Measurements from ENCODE around the gene C1QA. TPM values are rescaled to one million over a fixed set of nuclear protein-coding genes. Genes with fewer than 3 reads are reported as not detected.
A peak's percentile ranks its signal among the peaks of the same experiment; 100 is the strongest.

The C1QA gene
- 50.6 TPM for total RNA-seq

GRCh38 chr1:22636353-22636752 is at the start of gene C1QA:
Gene C1QA (plus strand): TSS chr1:22636628. CDS start chr1:22637617, 989 bp downstream.
- Histone ChIP-seq H3K4me3 (ENCODE audit: low read length in 3 of 3) (peak within 1 kb of the TSS; percentile 22 to 43 (median 32)), H3K9ac (ENCODE audit: low read depth in 1 of 3, low read length in 3 of 3) (no peak within 1 kb of the TSS), H3K27me3 (ENCODE audit: control insufficient read depth in 3 of 3, insufficient read depth in 3 of 3, low read length in 3 of 3) (peaks cover 6 to 29% (median 14%) of the 10 kb centered on the region in 3 donors), H3K4me1 (ENCODE audit: control insufficient read depth in 3 of 3, insufficient read depth in 3 of 3, low read length in 3 of 3) (no peaks in the 10 kb centered on the region), H3K36me3 (ENCODE audit: control insufficient read depth in 3 of 3, insufficient read depth in 3 of 3, low read length in 3 of 3) (no peaks in the 10 kb centered on the region), H3K27ac (ENCODE audit: low read depth, low read length) (no peak within 1 kb of the TSS), H3K9me3 (ENCODE audit: control insufficient read depth in 3 of 3, low read length in 3 of 3) (no peaks in the 10 kb centered on the region)

DNA sequence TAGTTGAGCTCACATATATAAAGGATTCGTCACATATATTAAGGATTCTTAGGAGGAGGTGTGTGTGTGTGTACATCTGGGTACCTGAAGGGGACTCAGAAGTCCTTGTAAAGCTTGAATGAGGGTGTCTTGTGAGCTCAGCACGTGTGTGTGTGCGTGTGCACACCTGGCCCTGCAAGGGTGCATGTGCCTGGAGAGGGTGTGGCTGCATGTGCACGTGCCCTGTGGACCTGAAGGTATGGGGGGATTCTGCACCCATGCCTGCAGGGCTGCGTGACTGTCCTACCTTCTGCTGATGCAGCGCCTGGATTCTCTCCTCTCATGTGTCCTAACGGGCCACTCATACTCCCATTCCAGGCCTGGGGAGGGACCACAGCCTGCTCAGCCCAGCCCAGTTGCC is 49.2 kb upstream of the C1QA start:
- H3K27me3 ChIP-seq (ENCODE audit: control insufficient read depth in 3 of 3, insufficient read depth in 3 of 3, low read length in 3 of 3): peaks cover 12 to 40% (median 39%) of the 10 kb centered on the region in 3 donors

DNA sequence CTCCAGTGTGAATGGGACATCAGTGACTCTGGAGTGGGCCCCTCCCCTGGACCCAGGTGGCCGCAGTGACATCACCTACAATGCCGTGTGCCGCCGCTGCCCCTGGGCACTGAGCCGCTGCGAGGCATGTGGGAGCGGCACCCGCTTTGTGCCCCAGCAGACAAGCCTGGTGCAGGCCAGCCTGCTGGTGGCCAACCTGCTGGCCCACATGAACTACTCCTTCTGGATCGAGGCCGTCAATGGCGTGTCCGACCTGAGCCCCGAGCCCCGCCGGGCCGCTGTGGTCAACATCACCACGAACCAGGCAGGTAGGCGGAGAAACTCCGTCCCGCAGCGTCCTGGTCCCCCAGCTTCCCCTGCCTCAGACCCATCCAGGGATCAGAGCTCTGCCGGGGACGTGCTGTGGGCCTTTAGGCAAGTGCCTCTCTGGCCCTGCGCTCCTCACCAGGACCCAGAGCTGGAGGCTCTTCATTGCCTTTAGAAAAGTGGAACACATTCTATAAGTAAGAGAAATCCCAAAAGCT is 47.5 kb upstream of the C1QA start:
- Histone ChIP-seq H3K36me3 (ENCODE audit: control insufficient read depth in 3 of 3, insufficient read depth in 3 of 3, low read length in 3 of 3) (no peaks in the 10 kb centered on the region), H3K9me3 (ENCODE audit: control insufficient read depth in 3 of 3, low read length in 3 of 3) (no peaks in the 10 kb centered on the region), H3K4me3 (ENCODE audit: low read length in 3 of 3) (no peak overlapping the region), H3K4me1 (ENCODE audit: control insufficient read depth in 3 of 3, insufficient read depth in 3 of 3, low read length in 3 of 3) (no peaks in the 10 kb centered on the region), H3K27ac (ENCODE audit: low read depth, low read length) (no peak overlapping the region), H3K9ac (ENCODE audit: low read depth in 1 of 3, low read length in 3 of 3) (no peak overlapping the region), H3K27me3 (ENCODE audit: control insufficient read depth in 3 of 3, insufficient read depth in 3 of 3, low read length in 3 of 3) (peaks cover 25 to 53% (median 53%) of the 10 kb centered on the region in 3 donors)

More for the DNA sequence above, 49.2 kb upstream of the C1QA start:
- Histone ChIP-seq H3K9me3 (ENCODE audit: control insufficient read depth in 3 of 3, low read length in 3 of 3) (no peaks in the 10 kb centered on the region), H3K4me1 (ENCODE audit: control insufficient read depth in 3 of 3, insufficient read depth in 3 of 3, low read length in 3 of 3) (peaks cover 0 to 3% (median 0%) of the 10 kb centered on the region in 3 donors), H3K9ac (ENCODE audit: low read depth in 1 of 3, low read length in 3 of 3) (no peak overlapping the region), H3K36me3 (ENCODE audit: control insufficient read depth in 3 of 3, insufficient read depth in 3 of 3, low read length in 3 of 3) (no peaks in the 10 kb centered on the region), H3K27ac (ENCODE audit: low read depth, low read length) (no peak overlapping the region), H3K4me3 (ENCODE audit: low read length in 3 of 3) (no peak overlapping the region)

DNA sequence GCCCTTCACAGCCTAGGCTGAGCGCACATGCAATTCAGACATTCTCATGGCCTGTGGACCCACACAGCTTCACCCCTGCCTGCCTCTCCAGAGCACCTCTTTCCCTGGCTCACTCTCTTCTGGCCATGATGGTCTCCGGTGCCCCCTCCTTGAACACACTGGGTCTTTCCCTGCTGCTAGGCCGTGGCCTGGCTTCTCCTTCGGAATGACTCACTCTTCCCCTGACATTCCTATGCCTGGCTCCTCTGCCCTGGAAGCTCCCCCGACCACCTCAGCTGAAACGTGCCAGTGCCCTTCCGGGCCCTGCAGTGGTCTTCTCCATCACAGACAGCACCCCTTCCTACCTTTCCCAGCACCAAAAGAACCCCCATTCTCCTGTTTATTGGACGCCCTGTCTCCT is 44.9 kb upstream of the C1QA start:
- H3K36me3 ChIP-seq (ENCODE audit: control insufficient read depth in 3 of 3, insufficient read depth in 3 of 3, low read length in 3 of 3): no peaks in the 10 kb centered on the region
- H3K4me1 ChIP-seq (ENCODE audit: control insufficient read depth in 3 of 3, insufficient read depth in 3 of 3, low read length in 3 of 3): no peaks in the 10 kb centered on the region
- H3K27ac ChIP-seq (ENCODE audit: low read depth, low read length): no peak overlapping the region
- H3K9ac ChIP-seq (ENCODE audit: low read depth in 1 of 3, low read length in 3 of 3): no peak overlapping the region
- no peaks in the 10 kb centered on the region for H3K9me3 ChIP-seq (ENCODE audit: control insufficient read depth in 3 of 3, low read length in 3 of 3)
- no peak overlapping the region for H3K4me3 ChIP-seq (ENCODE audit: low read length in 3 of 3)
- H3K27me3 ChIP-seq (ENCODE audit: control insufficient read depth in 3 of 3, insufficient read depth in 3 of 3, low read length in 3 of 3): peaks cover 32 to 68% (median 66%) of the 10 kb centered on the region in 3 donors

DNA sequence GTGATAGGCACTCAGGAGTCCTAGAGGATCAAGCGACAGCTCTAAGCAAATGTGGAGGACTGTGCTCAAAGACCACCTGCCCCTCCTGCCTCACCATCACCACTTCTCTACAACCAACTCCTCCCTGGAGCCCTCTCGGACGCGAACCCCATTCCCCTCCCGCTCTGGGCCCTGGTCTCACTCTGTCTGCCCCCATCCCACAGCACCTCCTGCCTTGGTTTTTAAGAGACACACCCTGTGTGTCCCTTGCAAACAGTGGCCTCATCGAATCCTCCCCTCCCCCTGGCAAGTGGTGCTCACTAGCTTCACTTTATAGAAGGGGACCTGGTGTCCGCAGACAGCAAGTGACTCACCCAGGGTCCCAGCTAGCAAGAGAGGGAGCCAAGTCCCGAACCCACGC is 44.4 kb upstream of the C1QA start:
- Histone ChIP-seq H3K27ac (ENCODE audit: low read depth, low read length) (no peak overlapping the region), H3K9me3 (ENCODE audit: control insufficient read depth in 3 of 3, low read length in 3 of 3) (no peaks in the 10 kb centered on the region), H3K27me3 (ENCODE audit: control insufficient read depth in 3 of 3, insufficient read depth in 3 of 3, low read length in 3 of 3) (peaks cover 32 to 67% (median 65%) of the 10 kb centered on the region in 3 donors), H3K36me3 (ENCODE audit: control insufficient read depth in 3 of 3, insufficient read depth in 3 of 3, low read length in 3 of 3) (no peaks in the 10 kb centered on the region), H3K9ac (ENCODE audit: low read depth in 1 of 3, low read length in 3 of 3) (no peak overlapping the region), H3K4me1 (ENCODE audit: control insufficient read depth in 3 of 3, insufficient read depth in 3 of 3, low read length in 3 of 3) (no peaks in the 10 kb centered on the region), H3K4me3 (ENCODE audit: low read length in 3 of 3) (no peak overlapping the region)

DNA sequence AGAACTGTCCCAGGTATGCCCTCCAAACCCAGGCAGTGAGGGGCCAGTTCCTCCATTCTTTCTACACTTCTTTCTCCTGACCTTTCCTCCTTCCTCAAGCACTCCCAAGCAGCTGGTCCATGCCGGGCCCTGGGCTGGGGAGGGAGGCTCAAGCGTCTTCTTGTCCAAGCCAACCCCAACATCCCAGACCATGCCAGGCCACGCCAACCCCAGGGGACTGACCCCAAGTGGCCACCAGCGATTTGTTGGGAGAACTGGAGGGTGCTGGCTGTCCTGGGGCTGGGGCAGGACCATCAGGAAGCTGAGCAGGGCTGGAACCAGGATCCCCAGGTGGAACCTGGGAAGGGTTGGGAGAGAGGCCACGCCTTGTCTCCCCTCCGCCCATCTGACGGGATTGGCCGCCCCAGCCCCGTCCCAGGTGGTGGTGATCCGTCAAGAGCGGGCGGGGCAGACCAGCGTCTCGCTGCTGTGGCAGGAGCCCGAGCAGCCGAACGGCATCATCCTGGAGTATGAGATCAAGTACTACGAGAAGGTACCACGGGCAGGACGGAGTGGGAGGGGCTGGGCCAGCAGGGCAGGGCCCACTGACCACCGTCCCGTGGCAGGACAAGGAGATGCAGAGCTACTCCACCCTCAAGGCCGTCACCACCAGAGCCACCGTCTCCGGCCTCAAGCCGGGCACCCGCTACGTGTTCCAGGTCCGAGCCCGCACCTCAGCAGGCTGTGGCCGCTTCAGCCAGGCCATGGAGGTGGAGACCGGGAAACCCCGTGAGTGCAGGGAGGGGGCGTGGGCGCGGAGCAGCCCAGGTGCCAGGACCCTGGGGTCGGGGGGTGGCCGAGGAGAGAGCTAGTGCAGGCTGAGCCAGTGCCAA is 43.3 kb upstream of the C1QA start:
- Histone ChIP-seq H3K9ac (ENCODE audit: low read depth in 1 of 3, low read length in 3 of 3) (no peak overlapping the region), H3K27ac (ENCODE audit: low read depth, low read length) (no peak overlapping the region), H3K4me1 (ENCODE audit: control insufficient read depth in 3 of 3, insufficient read depth in 3 of 3, low read length in 3 of 3) (no peaks in the 10 kb centered on the region), H3K36me3 (ENCODE audit: control insufficient read depth in 3 of 3, insufficient read depth in 3 of 3, low read length in 3 of 3) (no peaks in the 10 kb centered on the region), H3K27me3 (ENCODE audit: control insufficient read depth in 3 of 3, insufficient read depth in 3 of 3, low read length in 3 of 3) (peaks cover 38 to 65% (median 64%) of the 10 kb centered on the region in 3 donors), H3K4me3 (ENCODE audit: low read length in 3 of 3) (no peak overlapping the region), H3K9me3 (ENCODE audit: control insufficient read depth in 3 of 3, low read length in 3 of 3) (no peaks in the 10 kb centered on the region)

- H3K27ac ChIP-seq (ENCODE audit: low read depth, low read length): no peak overlapping the region
- no peak overlapping the region for H3K4me3 ChIP-seq (ENCODE audit: low read length in 3 of 3)
- H3K9me3 ChIP-seq (ENCODE audit: control insufficient read depth in 3 of 3, low read length in 3 of 3): no peaks in the 10 kb centered on the region
- H3K27me3 ChIP-seq (ENCODE audit: control insufficient read depth in 3 of 3, insufficient read depth in 3 of 3, low read length in 3 of 3): peaks cover 50 to 68% (median 65%) of the 10 kb centered on the region in 3 donors
- H3K9ac ChIP-seq (ENCODE audit: low read depth in 1 of 3, low read length in 3 of 3): no peak overlapping the region
- H3K4me1 ChIP-seq (ENCODE audit: control insufficient read depth in 3 of 3, insufficient read depth in 3 of 3, low read length in 3 of 3): no peaks in the 10 kb centered on the region
- no peaks in the 10 kb centered on the region for H3K36me3 ChIP-seq (ENCODE audit: control insufficient read depth in 3 of 3, insufficient read depth in 3 of 3, low read length in 3 of 3)
Observed at GRCh38 chr1:22594396-22594795, 42.0 kb upstream of the C1QA start.

- H3K27me3 ChIP-seq (ENCODE audit: control insufficient read depth in 3 of 3, insufficient read depth in 3 of 3, low read length in 3 of 3): peaks cover 47 to 62% (median 58%) of the 10 kb centered on the region in 3 donors
- no peak overlapping the region for H3K9ac ChIP-seq (ENCODE audit: low read depth in 1 of 3, low read length in 3 of 3)
- no peaks in the 10 kb centered on the region for H3K9me3 ChIP-seq (ENCODE audit: control insufficient read depth in 3 of 3, low read length in 3 of 3)
- no peak overlapping the region for H3K27ac ChIP-seq (ENCODE audit: low read depth, low read length)
- H3K36me3 ChIP-seq (ENCODE audit: control insufficient read depth in 3 of 3, insufficient read depth in 3 of 3, low read length in 3 of 3): no peaks in the 10 kb centered on the region
- no peaks in the 10 kb centered on the region for H3K4me1 ChIP-seq (ENCODE audit: control insufficient read depth in 3 of 3, insufficient read depth in 3 of 3, low read length in 3 of 3)
- H3K4me3 ChIP-seq (ENCODE audit: low read length in 3 of 3): no peak overlapping the region
Observed at GRCh38 chr1:22595108-22595507, 41.3 kb upstream of the C1QA start.

GRCh38 chr1:22597301-22597965 is 39.0 kb upstream of the C1QA start:
- Histone ChIP-seq H3K9me3 (ENCODE audit: control insufficient read depth in 3 of 3, low read length in 3 of 3) (no peaks in the 10 kb centered on the region), H3K27ac (ENCODE audit: low read depth, low read length) (no peak overlapping the region), H3K4me3 (ENCODE audit: low read length in 3 of 3) (no peak overlapping the region), H3K27me3 (ENCODE audit: control insufficient read depth in 3 of 3, insufficient read depth in 3 of 3, low read length in 3 of 3) (peaks cover 57 to 65% (median 60%) of the 10 kb centered on the region in 3 donors), H3K36me3 (ENCODE audit: control insufficient read depth in 3 of 3, insufficient read depth in 3 of 3, low read length in 3 of 3) (no peaks in the 10 kb centered on the region), H3K9ac (ENCODE audit: low read depth in 1 of 3, low read length in 3 of 3) (no peak overlapping the region), H3K4me1 (ENCODE audit: control insufficient read depth in 3 of 3, insufficient read depth in 3 of 3, low read length in 3 of 3) (no peaks in the 10 kb centered on the region)

DNA sequence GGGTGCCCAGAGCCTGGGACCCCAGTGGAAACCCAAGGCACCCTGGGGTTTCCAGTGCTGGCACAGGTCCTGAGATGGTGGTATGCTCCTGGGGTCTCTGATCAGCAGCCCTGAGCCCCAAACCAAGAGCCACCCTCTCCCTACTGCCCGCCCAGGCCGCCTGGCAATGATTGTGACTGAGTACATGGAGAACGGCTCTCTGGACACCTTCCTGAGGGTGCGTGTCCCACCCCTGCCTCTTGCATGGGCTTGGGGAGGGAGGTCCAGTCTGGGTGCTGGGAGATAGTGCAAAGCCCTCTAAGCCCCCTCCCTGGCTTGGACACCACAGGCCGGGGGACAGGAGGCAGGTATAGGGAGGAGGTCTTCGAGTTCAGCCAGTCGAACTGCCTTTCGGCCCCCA is 38.4 kb upstream of the C1QA start:
- no peaks in the 10 kb centered on the region for H3K36me3 ChIP-seq (ENCODE audit: control insufficient read depth in 3 of 3, insufficient read depth in 3 of 3, low read length in 3 of 3)
- no peaks in the 10 kb centered on the region for H3K9me3 ChIP-seq (ENCODE audit: control insufficient read depth in 3 of 3, low read length in 3 of 3)
- H3K9ac ChIP-seq (ENCODE audit: low read depth in 1 of 3, low read length in 3 of 3): no peak overlapping the region
- no peaks in the 10 kb centered on the region for H3K4me1 ChIP-seq (ENCODE audit: control insufficient read depth in 3 of 3, insufficient read depth in 3 of 3, low read length in 3 of 3)
- H3K27me3 ChIP-seq (ENCODE audit: control insufficient read depth in 3 of 3, insufficient read depth in 3 of 3, low read length in 3 of 3): peaks cover 59 to 64% (median 61%) of the 10 kb centered on the region in 3 donors
- H3K27ac ChIP-seq (ENCODE audit: low read depth, low read length): no peak overlapping the region
- no peak overlapping the region for H3K4me3 ChIP-seq (ENCODE audit: low read length in 3 of 3)
